Endothelial cell of umbilical vein (primary cell): Measurements from ENCODE around the gene AJAP1. TPM values are rescaled to one million over a fixed set of nuclear protein-coding genes. Genes with fewer than 3 reads are reported as not detected.

ENCODE experiments used
- BruUV-seq: library from RNA; stranded (reverse); fragments of 400-500 nt; replicated peaks from 2 replicates; lab custom pipeline; 2021; lab: Mats Ljungman, UMichigan
- CTCF ChIA-PET: fragments of 300-600, 350-600 bp; sonication (Branson Sonifier 250); formaldehyde crosslinking; loops from one replicate; lab custom pipeline; 2021; ENCODE audit warnings: antibody characterized with exemption, inconsistent platforms; lab: Charles Lee
- POLR2A ChIA-PET: fragments of 300-600, 350-600 bp; sonication (Branson Sonifier 250); formaldehyde crosslinking; loops from one replicate; lab custom pipeline; 2021; ENCODE audit warnings: antibody characterized with exemption, inconsistent platforms; lab: Charles Lee
- DNase-seq: peaks from one replicate; pipeline ENCODE4 v3.0.0-alpha.2; 2011; ENCODE audit warnings: low read depth, low spot score
- FAIRE-seq: peaks from 2 replicates; lab custom pipeline; 2011; peaks lifted over from hg19 to GRCh38; lab: Jason Lieb, UNC
- H2AFZ ChIP-seq: 2 replicates; pipeline ENCODE4 v1.6.0; 2012; ENCODE audit warnings: low read depth, low read length, control low read depth, inconsistent platforms
- H3K27ac ChIP-seq: 2 replicates; pipeline ENCODE4 v1.5.1; 2011; ENCODE audit warnings: low read depth, mild to moderate bottlenecking, control low read depth, low read length, moderate library complexity; ENCODE audit not compliant: insufficient read depth
- H3K27me3 ChIP-seq, 2 experiments: 2 replicates each; pipeline versions ENCODE4 v1.6.0 to v1.6.1; 2011; ENCODE audit warnings: low read length in 2 of 2, mixed read lengths in 1 of 2; ENCODE audit not compliant: control insufficient read depth in 2 of 2, insufficient read depth in 2 of 2
- H3K36me3 ChIP-seq, 2 experiments: 2 replicates in 1 of 2; 3 replicates in 1 of 2; pipeline ENCODE4 v1.5.1; 2011; ENCODE audit warnings: low read length in 2 of 2, mild to moderate bottlenecking in 1 of 2, moderate library complexity in 1 of 2; ENCODE audit not compliant: control insufficient read depth in 2 of 2, insufficient read depth in 2 of 2; ENCODE audit errors: extremely low read depth in 1 of 2
- H3K4me1 ChIP-seq: 3 replicates; pipeline ENCODE4 v1.5.1; 2011; ENCODE audit warnings: mild to moderate bottlenecking, low read length; ENCODE audit not compliant: control insufficient read depth, insufficient read depth; ENCODE audit errors: extremely low read depth
- H3K4me2 ChIP-seq: 2 replicates; pipeline ENCODE4 v1.6.1; 2011; ENCODE audit warnings: low read length, control low read depth, mixed read lengths; ENCODE audit not compliant: insufficient read depth
- H3K4me3 ChIP-seq, 3 experiments: fragments of 200-600 bp in 1 of 3; sonication (generic), shearing (Covaris generic) in 1 of 3; replicated peaks in 1 of 3; 2 replicates each; pipeline ENCODE4 v1.5.1; 2011 to 2016; ENCODE audit warnings: control low read depth in 3 of 3, low read length in 3 of 3, mild to moderate bottlenecking in 2 of 3, inconsistent platforms in 1 of 3, low read depth in 1 of 3, moderate library complexity in 1 of 3; ENCODE audit not compliant: insufficient read depth in 1 of 3
- H3K79me2 ChIP-seq: 2 replicates; pipeline ENCODE4 v1.6.0; 2012; ENCODE audit warnings: low read length, inconsistent platforms; ENCODE audit not compliant: control insufficient read depth, insufficient read depth
- H3K9ac ChIP-seq: replicated peaks from 2 replicates; pipeline ENCODE3; 2011; ENCODE audit warnings: low read length, control low read depth; ENCODE audit not compliant: insufficient read depth; ENCODE audit errors: extremely low read depth
- H3K9me1 ChIP-seq: replicated peaks from 3 replicates; pipeline ENCODE4 v1.6.0; 2011; ENCODE audit warnings: mild to moderate bottlenecking, low read length; ENCODE audit not compliant: control insufficient read depth, insufficient read depth; ENCODE audit errors: extremely low read depth
- H3K9me3 ChIP-seq: replicated peaks from 2 replicates; pipeline ENCODE4 v1.5.1; 2012; ENCODE audit warnings: low read length, inconsistent platforms; ENCODE audit not compliant: control insufficient read depth, insufficient read depth
- H4K20me1 ChIP-seq: replicated peaks from 2 replicates; pipeline ENCODE3; 2011; ENCODE audit warnings: mild to moderate bottlenecking, low read length; ENCODE audit not compliant: control insufficient read depth, insufficient read depth; ENCODE audit errors: extremely low read depth
- EZH2 ChIP-seq: IDR thresholded peaks from 2 replicates; pipeline ENCODE4 v1.6.1; 2012; ENCODE audit warnings: borderline replicate concordance, low read depth, mild to moderate bottlenecking, moderate library complexity, low read length, inconsistent platforms; ENCODE audit not compliant: severe bottlenecking
- FOS ChIP-seq: IDR thresholded peaks from 2 replicates; pipeline ENCODE4 v1.6.1; 2011; ENCODE audit warnings: mild to moderate bottlenecking, low read length, moderate library complexity, borderline replicate concordance; ENCODE audit not compliant: insufficient read depth
- GATA2 ChIP-seq: IDR thresholded peaks from 2 replicates; pipeline ENCODE4 v1.7.0; 2011; ENCODE audit warnings: low read depth, mild to moderate bottlenecking, moderate library complexity, mixed read lengths, low read length; ENCODE audit not compliant: insufficient read length, insufficient read depth
- JUN ChIP-seq: IDR thresholded peaks from 2 replicates; pipeline ENCODE4 v1.6.1; 2011; ENCODE audit warnings: borderline replicate concordance, low read depth; ENCODE audit not compliant: insufficient read length, insufficient read depth
- MYC ChIP-seq: IDR thresholded peaks from one replicate; pipeline ENCODE4 v1.6.1; 2011; ENCODE audit warnings: mild to moderate bottlenecking, low read depth, low read length
- POLR2A ChIP-seq: IDR thresholded peaks from 2 replicates; pipeline ENCODE4 v1.6.1; 2012; ENCODE audit warnings: low read depth, mild to moderate bottlenecking, control low read depth, low read length
- POLR2AphosphoS5 ChIP-seq: IDR thresholded peaks from 2 replicates; pipeline ENCODE4 v1.6.1; 2012; ENCODE audit warnings: low read depth, mild to moderate bottlenecking, control low read depth, low read length, moderate library complexity; ENCODE audit not compliant: insufficient read depth
- dilution Hi-C: fragments of 300-500 bp; cut with MboI; formaldehyde crosslinking; loops from one replicate; pipeline ENCODE4 v1.15.0; 2019; ENCODE audit warnings: low sequenced_read_pairs; ENCODE audit not compliant: extremely low pct_ligation_motif_present
- intact Hi-C: fragments of 100-400 bp; cut with micrococcal nuclease; formaldehyde crosslinking; loops from one replicate; pipeline ENCODE4 v1.10.0; 2022
- polyA plus RNA-seq, 4 experiments: library from polyadenylated mRNA; depleted of rRNA in 3 of 4; stranded (reverse) in 3 of 4; unstranded in 1 of 4; fragments of >200 nt; gene quantifications; 2 replicates each; pipeline versions ENCODE4 v1.2.1 to v1.2.3, GENCODE V29; 2011 to 2012; ENCODE audit warnings: missing spikeins in 1 of 4
- total RNA-seq: library from RNA; stranded (reverse); gene quantifications from 2 replicates; pipeline ENCODE4 v1.2.3, GENCODE V29; 2021
- TF ChIP-seq, protein P1 (sequence below), 2 donors: IDR thresholded peaks; 1 replicate in 1 of 2; 2 replicates in 1 of 2; pipeline ENCODE4 v1.5.1; 2011; ENCODE audit warnings: low read length in 2 of 2, mild to moderate bottlenecking in 2 of 2, moderate library complexity in 2 of 2, control low read depth in 1 of 2, inconsistent platforms in 1 of 2, low read depth in 1 of 2; ENCODE audit not compliant: insufficient read depth in 1 of 2; ENCODE audit errors: extremely low read depth in 1 of 2
- TF ChIP-seq, protein P2 (sequence below): IDR thresholded peaks from 2 replicates; pipeline ENCODE4 v1.6.1; 2011; ENCODE audit not compliant: insufficient read depth, insufficient read length

The AJAP1 gene
- total and polyA plus RNA-seq, 2 donors (not counting 3 experiments of a cell fraction or from before 2014, with no cell fraction given), result not detected

DNA sequence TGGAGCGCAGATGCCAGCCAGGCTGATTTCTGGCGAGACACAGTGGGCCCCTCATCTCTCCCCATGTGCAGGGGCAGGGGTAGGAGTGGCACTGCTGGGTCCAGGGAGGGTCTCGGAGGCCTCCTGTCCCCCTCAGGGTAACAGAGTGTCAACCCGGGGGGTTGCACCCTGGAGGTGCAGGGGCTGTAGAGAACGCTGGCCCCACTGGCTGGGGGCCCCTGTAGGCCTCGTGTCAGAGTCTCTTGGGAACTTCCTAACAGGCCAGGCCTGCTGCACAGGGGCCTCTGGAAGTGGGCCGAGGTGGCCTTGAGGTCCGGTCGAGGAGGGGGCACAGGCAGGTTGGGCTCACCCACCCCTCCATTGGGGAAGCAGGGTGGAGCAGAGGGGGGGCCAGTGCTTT lies 38.9 kb upstream of the AJAP1 start:
- POLR2A ChIA-PET, result no interaction called here
- Histone ChIP-seq H3K4me2 (no peak overlapping the region), H3K36me3 (no peaks in the 10 kb centered on the region), H3K27me3 (no peaks in the 10 kb centered on the region), H4K20me1 (no peaks in the 10 kb centered on the region), H3K4me3 (no peak overlapping the region), H3K79me2 (no peaks in the 10 kb centered on the region), H3K4me1 (no peaks in the 10 kb centered on the region), H3K9me3 (peaks cover 4% of the 10 kb centered on the region), H2AFZ (no peak overlapping the region), H3K9ac (no peak overlapping the region), H3K9me1 (no peaks in the 10 kb centered on the region), H3K27ac (no peak overlapping the region)
- no peak for FAIRE-seq
- TF ChIP-seq POLR2AphosphoS5, result no peak
- no peak for TF ChIP-seq JUN
- TF ChIP-seq FOS, result no peak
- TF ChIP-seq, protein P1, sequence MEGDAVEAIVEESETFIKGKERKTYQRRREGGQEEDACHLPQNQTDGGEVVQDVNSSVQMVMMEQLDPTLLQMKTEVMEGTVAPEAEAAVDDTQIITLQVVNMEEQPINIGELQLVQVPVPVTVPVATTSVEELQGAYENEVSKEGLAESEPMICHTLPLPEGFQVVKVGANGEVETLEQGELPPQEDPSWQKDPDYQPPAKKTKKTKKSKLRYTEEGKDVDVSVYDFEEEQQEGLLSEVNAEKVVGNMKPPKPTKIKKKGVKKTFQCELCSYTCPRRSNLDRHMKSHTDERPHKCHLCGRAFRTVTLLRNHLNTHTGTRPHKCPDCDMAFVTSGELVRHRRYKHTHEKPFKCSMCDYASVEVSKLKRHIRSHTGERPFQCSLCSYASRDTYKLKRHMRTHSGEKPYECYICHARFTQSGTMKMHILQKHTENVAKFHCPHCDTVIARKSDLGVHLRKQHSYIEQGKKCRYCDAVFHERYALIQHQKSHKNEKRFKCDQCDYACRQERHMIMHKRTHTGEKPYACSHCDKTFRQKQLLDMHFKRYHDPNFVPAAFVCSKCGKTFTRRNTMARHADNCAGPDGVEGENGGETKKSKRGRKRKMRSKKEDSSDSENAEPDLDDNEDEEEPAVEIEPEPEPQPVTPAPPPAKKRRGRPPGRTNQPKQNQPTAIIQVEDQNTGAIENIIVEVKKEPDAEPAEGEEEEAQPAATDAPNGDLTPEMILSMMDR (IDR thresholded peaks at IDR 0.05; ENCODE audit: extremely low read depth in 1 of 2, insufficient read depth in 1 of 2, low read depth in 1 of 2, low read length in 2 of 2), result no peak
- TF ChIP-seq GATA2, result no peak
- no peak for TF ChIP-seq MYC
- TF ChIP-seq, protein P2, sequence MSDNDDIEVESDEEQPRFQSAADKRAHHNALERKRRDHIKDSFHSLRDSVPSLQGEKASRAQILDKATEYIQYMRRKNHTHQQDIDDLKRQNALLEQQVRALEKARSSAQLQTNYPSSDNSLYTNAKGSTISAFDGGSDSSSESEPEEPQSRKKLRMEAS, result no peak
- no peak for TF ChIP-seq POLR2A
- TF ChIP-seq EZH2, result no peak
- CTCF ChIA-PET, result no interaction called here
- DNase-seq, result no peak
- intact Hi-C loops, result no loop called here
- dilution Hi-C loops, result no loop called here
- no TSS peak for BruUV-seq
